ENCODE results near the gene MAP3K10.

MAP3K10 gene

GRCh38 chr19:40225440-40226305, 34.4 kb downstream of the MAP3K10 start:
- TF ChIP-seq, protein P1, sequence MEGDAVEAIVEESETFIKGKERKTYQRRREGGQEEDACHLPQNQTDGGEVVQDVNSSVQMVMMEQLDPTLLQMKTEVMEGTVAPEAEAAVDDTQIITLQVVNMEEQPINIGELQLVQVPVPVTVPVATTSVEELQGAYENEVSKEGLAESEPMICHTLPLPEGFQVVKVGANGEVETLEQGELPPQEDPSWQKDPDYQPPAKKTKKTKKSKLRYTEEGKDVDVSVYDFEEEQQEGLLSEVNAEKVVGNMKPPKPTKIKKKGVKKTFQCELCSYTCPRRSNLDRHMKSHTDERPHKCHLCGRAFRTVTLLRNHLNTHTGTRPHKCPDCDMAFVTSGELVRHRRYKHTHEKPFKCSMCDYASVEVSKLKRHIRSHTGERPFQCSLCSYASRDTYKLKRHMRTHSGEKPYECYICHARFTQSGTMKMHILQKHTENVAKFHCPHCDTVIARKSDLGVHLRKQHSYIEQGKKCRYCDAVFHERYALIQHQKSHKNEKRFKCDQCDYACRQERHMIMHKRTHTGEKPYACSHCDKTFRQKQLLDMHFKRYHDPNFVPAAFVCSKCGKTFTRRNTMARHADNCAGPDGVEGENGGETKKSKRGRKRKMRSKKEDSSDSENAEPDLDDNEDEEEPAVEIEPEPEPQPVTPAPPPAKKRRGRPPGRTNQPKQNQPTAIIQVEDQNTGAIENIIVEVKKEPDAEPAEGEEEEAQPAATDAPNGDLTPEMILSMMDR (IDR thresholded peaks at IDR 0.05; ENCODE audit: poor library complexity, severe bottlenecking): no peak
- H3K36me3 ChIP-seq (ENCODE audit: low read depth): no peaks in the 10 kb centered on the region
- peaks cover 28% of the 10 kb centered on the region for H3K27me3 ChIP-seq (ENCODE audit: insufficient read depth, poor library complexity, severe bottlenecking)
- no peak for DNase-seq (ENCODE audit: low spot score)
- H3K27ac ChIP-seq (ENCODE audit: poor library complexity, severe bottlenecking): no peak overlapping the region
- H3K4me1 ChIP-seq (ENCODE audit: insufficient read depth, poor library complexity, severe bottlenecking): no peaks in the 10 kb centered on the region
- H3K4me3 ChIP-seq (ENCODE audit: severe bottlenecking): no peak overlapping the region
- no peaks in the 10 kb centered on the region for H3K9me3 ChIP-seq (ENCODE audit: severe bottlenecking)
- ATAC-seq (ENCODE audit: low read depth): no peak

DNA sequence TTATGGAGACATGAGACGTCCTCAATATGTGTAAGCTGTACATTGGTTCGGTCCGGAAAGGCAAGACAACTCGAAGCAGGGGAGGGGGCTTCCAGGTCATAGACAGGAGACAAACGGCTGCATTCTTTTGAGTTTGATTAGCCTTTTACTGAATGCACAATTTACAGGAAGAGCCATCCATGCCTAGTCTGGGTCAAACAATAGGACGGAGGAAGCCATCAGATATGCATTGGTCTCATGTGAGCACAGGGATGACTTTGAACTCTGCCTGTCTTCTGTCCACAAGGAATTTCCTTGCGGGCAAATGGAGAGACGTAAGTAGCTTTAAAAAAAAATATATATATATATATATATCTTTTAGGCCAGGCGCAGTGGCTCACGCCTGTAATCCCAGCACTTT, 37.1 kb downstream of the MAP3K10 start:
- Histone ChIP-seq H3K36me3 (ENCODE audit: low read depth) (no peaks in the 10 kb centered on the region), H3K27me3 (ENCODE audit: insufficient read depth, poor library complexity, severe bottlenecking) (peaks cover 28% of the 10 kb centered on the region), H3K27ac (ENCODE audit: poor library complexity, severe bottlenecking) (no peak overlapping the region), H3K4me3 (ENCODE audit: severe bottlenecking) (no peak overlapping the region), H3K9me3 (ENCODE audit: severe bottlenecking) (no peaks in the 10 kb centered on the region), H3K4me1 (ENCODE audit: insufficient read depth, poor library complexity, severe bottlenecking) (no peaks in the 10 kb centered on the region)
- DNase-seq (ENCODE audit: low spot score) (no peak), ATAC-seq (ENCODE audit: low read depth) (no peak)
- TF ChIP-seq, protein P1 (IDR thresholded peaks at IDR 0.05; ENCODE audit: poor library complexity, severe bottlenecking): no peak

GRCh38 chr19:40228863-40229262, 37.6 kb downstream of the MAP3K10 start:
- TF ChIP-seq, protein P1 (IDR thresholded peaks at IDR 0.05; ENCODE audit: poor library complexity, severe bottlenecking): no peak
- no peaks in the 10 kb centered on the region for H3K4me1 ChIP-seq (ENCODE audit: insufficient read depth, poor library complexity, severe bottlenecking)
- no peak overlapping the region for H3K27ac ChIP-seq (ENCODE audit: poor library complexity, severe bottlenecking)
- no peaks in the 10 kb centered on the region for H3K9me3 ChIP-seq (ENCODE audit: severe bottlenecking)
- no peaks in the 10 kb centered on the region for H3K36me3 ChIP-seq (ENCODE audit: low read depth)
- H3K4me3 ChIP-seq (ENCODE audit: severe bottlenecking): no peak overlapping the region
- peaks cover 28% of the 10 kb centered on the region for H3K27me3 ChIP-seq (ENCODE audit: insufficient read depth, poor library complexity, severe bottlenecking)
- ATAC-seq (ENCODE audit: low read depth) (no peak), DNase-seq (ENCODE audit: low spot score) (no peak)

DNA sequence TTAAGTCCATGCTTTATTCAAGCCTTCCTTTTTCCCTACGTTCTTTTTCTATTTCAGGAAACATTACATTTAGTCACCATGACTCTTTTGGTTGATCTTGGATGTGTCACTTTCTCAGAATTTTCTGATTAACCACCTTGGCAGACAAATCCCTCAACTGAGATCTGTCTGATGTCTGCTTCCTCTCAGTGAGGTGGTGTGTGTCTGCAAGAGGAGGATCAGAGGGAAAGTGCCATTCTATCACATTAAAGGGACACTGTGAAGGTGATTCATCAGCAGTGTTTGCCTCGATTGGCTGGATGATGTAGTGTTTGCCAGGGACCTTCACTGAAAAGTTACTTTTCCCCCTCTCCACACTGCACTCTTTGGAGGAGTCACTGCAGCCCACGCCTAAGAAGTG, 38.3 kb downstream of the MAP3K10 start:
- no peak for ATAC-seq (ENCODE audit: low read depth)
- Histone ChIP-seq H3K9me3 (ENCODE audit: severe bottlenecking) (no peaks in the 10 kb centered on the region), H3K27me3 (ENCODE audit: insufficient read depth, poor library complexity, severe bottlenecking) (peaks cover 28% of the 10 kb centered on the region), H3K4me1 (ENCODE audit: insufficient read depth, poor library complexity, severe bottlenecking) (no peaks in the 10 kb centered on the region), H3K27ac (ENCODE audit: poor library complexity, severe bottlenecking) (no peak overlapping the region), H3K4me3 (ENCODE audit: severe bottlenecking) (no peak overlapping the region), H3K36me3 (ENCODE audit: low read depth) (no peaks in the 10 kb centered on the region)
- TF ChIP-seq, protein P1 (IDR thresholded peaks at IDR 0.05; ENCODE audit: poor library complexity, severe bottlenecking): no peak
- no peak for DNase-seq (ENCODE audit: low spot score)

- TF ChIP-seq, protein P1 (IDR thresholded peaks at IDR 0.05; ENCODE audit: poor library complexity, severe bottlenecking): no peak
- DNase-seq (ENCODE audit: low spot score) (no peak), ATAC-seq (ENCODE audit: low read depth) (no peak)
- no peak overlapping the region for H3K4me3 ChIP-seq (ENCODE audit: severe bottlenecking)
- no peaks in the 10 kb centered on the region for H3K9me3 ChIP-seq (ENCODE audit: severe bottlenecking)
- H3K4me1 ChIP-seq (ENCODE audit: insufficient read depth, poor library complexity, severe bottlenecking): no peaks in the 10 kb centered on the region
- no peaks in the 10 kb centered on the region for H3K36me3 ChIP-seq (ENCODE audit: low read depth)
- peaks cover 28% of the 10 kb centered on the region for H3K27me3 ChIP-seq (ENCODE audit: insufficient read depth, poor library complexity, severe bottlenecking)
- no peak overlapping the region for H3K27ac ChIP-seq (ENCODE audit: poor library complexity, severe bottlenecking)
Observed at GRCh38 chr19:40229926-40230417, 38.7 kb downstream of the MAP3K10 start.
